Measurements from ENCODE around the gene TIGD4. TPM values are rescaled to one million over a fixed set of nuclear protein-coding genes. Genes with fewer than 3 reads are reported as not detected.

TIGD4 gene
- polyA plus RNA-seq, 3 donors from 2014 or later = 0.09 TPM; not detected in 2

GRCh38 chr4:152727784-152728183, 51.7 kb downstream of the TIGD4 start:
- H3K27ac Mint-ChIP-seq = no peak overlapping the region
- peaks cover 0 to 3% (median 0%) of the 10 kb centered on the region in 3 donors for H3K36me3 Mint-ChIP-seq
- H3K9me3 Mint-ChIP-seq = no peaks in the 10 kb centered on the region

DNA sequence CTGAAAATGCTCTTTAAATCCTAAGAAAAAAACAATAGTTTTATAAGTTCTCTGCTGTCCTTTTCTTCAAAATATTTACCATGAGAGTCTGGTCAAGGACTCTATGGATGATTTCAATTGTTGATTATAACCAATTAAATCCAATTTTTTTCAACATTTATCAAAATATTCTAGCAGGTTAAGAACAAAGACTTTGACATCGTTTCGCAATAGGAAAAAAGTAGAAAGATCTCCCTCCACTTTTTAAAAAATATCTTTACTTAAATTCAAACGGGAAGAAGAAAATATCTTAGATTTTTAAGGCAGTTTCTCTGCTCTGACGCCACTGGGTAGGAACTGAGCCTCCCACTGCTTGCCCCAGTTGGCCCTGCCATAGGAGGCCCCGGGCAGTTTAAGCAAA, 55.0 kb downstream of the TIGD4 start:
- no peak overlapping the region for H3K4me3 Mint-ChIP-seq
- peaks cover 0 to 5% (median 2%) of the 10 kb centered on the region in 3 donors for H3K27me3 Mint-ChIP-seq (ENCODE audit: low read depth in 3 of 3)
- DNase-seq = no peak
- H3K27ac Mint-ChIP-seq = no peak overlapping the region
- H3K4me1 Mint-ChIP-seq = no peaks in the 10 kb centered on the region
- peaks cover 0 to 3% (median 0%) of the 10 kb centered on the region in 3 donors for H3K36me3 Mint-ChIP-seq
- H3K9me3 Mint-ChIP-seq = no peaks in the 10 kb centered on the region

More at GRCh38 chr4:152727784-152728183, 51.7 kb downstream of the TIGD4 start:
- Mint-ChIP-seq H3K4me3 (no peak overlapping the region), H3K27me3 (ENCODE audit: low read depth in 3 of 3) (peaks cover 0 to 5% (median 2%) of the 10 kb centered on the region in 3 donors), H3K4me1 (no peaks in the 10 kb centered on the region)
- DNase-seq = no peak

DNA sequence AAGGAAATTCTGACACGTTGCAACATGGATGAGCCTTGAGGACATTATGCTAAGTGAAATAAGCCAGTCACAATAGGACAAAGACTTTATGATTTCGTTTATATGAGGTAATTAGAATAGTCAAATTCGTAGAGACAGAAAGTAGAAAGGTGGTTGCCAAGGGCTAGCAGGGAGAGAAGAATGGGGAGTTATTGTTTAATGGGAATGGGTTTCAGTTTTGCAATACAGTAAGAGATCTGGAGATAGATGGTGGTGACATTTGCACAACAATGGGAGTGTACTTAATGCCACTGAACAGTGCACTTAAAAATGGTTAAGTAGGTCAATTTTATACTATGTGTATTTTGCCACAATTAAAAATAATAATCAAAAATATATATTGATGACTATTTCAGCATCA, 56.3 kb downstream of the TIGD4 start:
- no peak for DNase-seq
- peaks cover 0 to 5% (median 2%) of the 10 kb centered on the region in 3 donors for H3K27me3 Mint-ChIP-seq (ENCODE audit: low read depth in 3 of 3)
- H3K4me3 Mint-ChIP-seq = no peak overlapping the region
- peaks cover 0 to 3% (median 0%) of the 10 kb centered on the region in 3 donors for H3K36me3 Mint-ChIP-seq
- no peak overlapping the region for H3K27ac Mint-ChIP-seq
- H3K9me3 Mint-ChIP-seq = no peaks in the 10 kb centered on the region
- no peaks in the 10 kb centered on the region for H3K4me1 Mint-ChIP-seq

- no peaks in the 10 kb centered on the region for H3K4me1 Mint-ChIP-seq
- peaks cover 0 to 2% (median 0%) of the 10 kb centered on the region in 3 donors for H3K27me3 Mint-ChIP-seq (ENCODE audit: low read depth in 3 of 3)
- H3K9me3 Mint-ChIP-seq = peaks cover 0 to 6% (median 2%) of the 10 kb centered on the region in 6 donors
- H3K4me3 Mint-ChIP-seq = no peak overlapping the region
- peaks cover 0 to 4% (median 3%) of the 10 kb centered on the region in 3 donors for H3K36me3 Mint-ChIP-seq
- no peak for DNase-seq
- no peak overlapping the region for H3K27ac Mint-ChIP-seq
Observed at GRCh38 chr4:152719801-152720556, 59.6 kb downstream of the TIGD4 start.

Other genes starting within 250 kb of the TIGD4 start
- gene FBXW7, start 243.6 kb downstream of the TIGD4 start, polyA plus RNA-seq = 10 to 100 TPM; 22.3 to 70.1 (median 59.4) TPM
- gene TMEM154, start 99.7 kb downstream of the TIGD4 start, polyA plus RNA-seq = 1 to 10 TPM; 3.4 to 9.9 (median 5.0) TPM
- gene ARFIP1, start 224 bp upstream of the TIGD4 start, polyA plus RNA-seq = 10 to 100 TPM; 23.2 to 31.0 (median 25.6) TPM
- gene FHDC1, start 156.6 kb upstream of the TIGD4 start, polyA plus RNA-seq = not detected